ENCODE results near the gene TMEM175. TPM values are rescaled to one million over a fixed set of nuclear protein-coding genes. Genes with fewer than 3 reads are reported as not detected.

The TMEM175 gene
- polyA plus RNA-seq, 1 of the 3 experiments (the other 2 are of a cell fraction), result 54.2 TPM

DNA sequence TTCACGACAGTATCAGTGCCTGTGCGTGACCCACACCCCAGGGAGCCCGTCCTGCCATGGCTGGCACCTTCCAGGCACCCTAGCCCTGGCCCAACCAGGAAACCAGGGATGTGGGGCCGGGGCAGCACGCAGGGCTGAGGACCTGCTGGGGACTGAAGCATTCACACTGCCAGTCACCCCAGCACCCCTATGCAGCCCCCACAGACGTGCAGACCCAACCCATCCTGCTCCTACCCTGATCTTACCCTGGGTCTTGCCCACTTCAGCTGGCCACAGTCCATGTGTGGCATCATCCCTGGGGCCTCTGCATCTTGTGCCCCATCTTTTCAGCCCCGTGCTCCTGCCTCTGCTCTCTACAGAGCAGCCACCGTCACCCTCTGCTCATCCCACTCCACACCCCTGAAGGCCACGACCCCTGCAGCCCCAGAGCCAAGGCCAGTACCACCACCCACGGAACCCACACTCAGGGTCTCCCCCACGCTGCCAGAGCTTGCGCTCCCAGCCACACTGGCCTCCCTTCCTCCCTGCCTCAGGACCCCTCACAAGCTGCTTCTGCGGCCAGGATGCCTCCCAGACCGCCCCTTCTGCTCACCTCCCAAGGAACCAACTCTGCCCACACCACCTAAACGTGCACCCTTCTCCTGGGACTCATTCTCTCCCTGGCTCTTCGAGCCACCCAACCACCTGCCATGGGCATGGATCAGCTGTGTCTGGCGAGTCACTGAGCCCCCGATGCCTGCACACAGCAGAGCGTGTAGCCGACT is 25.7 kb upstream of the TMEM175 start:
- peaks cover 7% of the 10 kb centered on the region for H3F3A ChIP-seq (replicated peaks; ENCODE audit: insufficient read depth)
- POLR2A ChIA-PET, result no interaction called here
- H3K9me3 ChIP-seq, result no peaks in the 10 kb centered on the region
- H3K4me2 ChIP-seq, result no peak overlapping the region
- no peaks in the 10 kb centered on the region for H3K27me3 ChIP-seq (ENCODE audit: insufficient read depth)
- DNase-seq, result no peak
- 0 out of 2 replicates have a peak, but pooled peaks cover 9% of the 10 kb centered on the region for H4K20me1 ChIP-seq (ENCODE audit: insufficient read depth)
- no peak overlapping the region for H2AFZ ChIP-seq (ENCODE audit: low read depth)
- no peak overlapping the region for H3K4me3 ChIP-seq (ENCODE audit: low read depth in 2 of 2, low read length in 1 of 2)
- no peak overlapping the region for H3K27ac ChIP-seq (ENCODE audit: low read depth in 2 of 2, low read length in 1 of 2)
- CTCF ChIA-PET, result no interaction called here
- TF ChIP-seq FOXM1 (IDR thresholded peaks at IDR 0.05; ENCODE audit: low read depth), result no peak
- TF ChIP-seq, protein P1, sequence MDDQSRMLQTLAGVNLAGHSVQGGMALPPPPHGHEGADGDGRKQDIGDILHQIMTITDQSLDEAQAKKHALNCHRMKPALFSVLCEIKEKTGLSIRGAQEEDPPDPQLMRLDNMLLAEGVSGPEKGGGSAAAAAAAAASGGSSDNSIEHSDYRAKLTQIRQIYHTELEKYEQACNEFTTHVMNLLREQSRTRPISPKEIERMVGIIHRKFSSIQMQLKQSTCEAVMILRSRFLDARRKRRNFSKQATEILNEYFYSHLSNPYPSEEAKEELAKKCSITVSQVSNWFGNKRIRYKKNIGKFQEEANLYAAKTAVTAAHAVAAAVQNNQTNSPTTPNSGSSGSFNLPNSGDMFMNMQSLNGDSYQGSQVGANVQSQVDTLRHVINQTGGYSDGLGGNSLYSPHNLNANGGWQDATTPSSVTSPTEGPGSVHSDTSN (IDR thresholded peaks at IDR 0.05), result no peak
- no peak for TF ChIP-seq EP300 (IDR thresholded peaks at IDR 0.05; ENCODE audit: borderline replicate concordance in 1 of 2, low read depth in 1 of 2, low read length in 1 of 2)
- TF ChIP-seq, protein P2, sequence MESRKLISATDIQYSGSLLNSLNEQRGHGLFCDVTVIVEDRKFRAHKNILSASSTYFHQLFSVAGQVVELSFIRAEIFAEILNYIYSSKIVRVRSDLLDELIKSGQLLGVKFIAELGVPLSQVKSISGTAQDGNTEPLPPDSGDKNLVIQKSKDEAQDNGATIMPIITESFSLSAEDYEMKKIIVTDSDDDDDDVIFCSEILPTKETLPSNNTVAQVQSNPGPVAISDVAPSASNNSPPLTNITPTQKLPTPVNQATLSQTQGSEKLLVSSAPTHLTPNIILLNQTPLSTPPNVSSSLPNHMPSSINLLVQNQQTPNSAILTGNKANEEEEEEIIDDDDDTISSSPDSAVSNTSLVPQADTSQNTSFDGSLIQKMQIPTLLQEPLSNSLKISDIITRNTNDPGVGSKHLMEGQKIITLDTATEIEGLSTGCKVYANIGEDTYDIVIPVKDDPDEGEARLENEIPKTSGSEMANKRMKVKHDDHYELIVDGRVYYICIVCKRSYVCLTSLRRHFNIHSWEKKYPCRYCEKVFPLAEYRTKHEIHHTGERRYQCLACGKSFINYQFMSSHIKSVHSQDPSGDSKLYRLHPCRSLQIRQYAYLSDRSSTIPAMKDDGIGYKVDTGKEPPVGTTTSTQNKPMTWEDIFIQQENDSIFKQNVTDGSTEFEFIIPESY (IDR thresholded peaks at IDR 0.05; ENCODE audit: borderline replicate concordance, low read depth), result no peak
- TF ChIP-seq, protein P3, sequence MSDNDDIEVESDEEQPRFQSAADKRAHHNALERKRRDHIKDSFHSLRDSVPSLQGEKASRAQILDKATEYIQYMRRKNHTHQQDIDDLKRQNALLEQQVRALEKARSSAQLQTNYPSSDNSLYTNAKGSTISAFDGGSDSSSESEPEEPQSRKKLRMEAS (IDR thresholded peaks at IDR 0.05; ENCODE audit: low read depth), result no peak
- TF ChIP-seq SIN3A (IDR thresholded peaks at IDR 0.05; ENCODE audit: borderline replicate concordance, low read depth, low read length), result no peak
- H3K9ac ChIP-seq, result no peak overlapping the region
- peaks cover 0 to 27% of the 10 kb centered on the region in 2 experiments for H3K36me3 ChIP-seq (replicated peaks in 1 of 2; ENCODE audit: control insufficient read depth in 1 of 2, insufficient read depth in 2 of 2, low read length in 1 of 2)
- no peaks in the 10 kb centered on the region for H3K4me1 ChIP-seq (ENCODE audit: control insufficient read depth in 1 of 2, insufficient read depth in 2 of 2, low read depth in 1 of 2, low read length in 1 of 2)
- peaks cover 7% of the 10 kb centered on the region; the same call in 1 of the 2 replicates for H3K79me2 ChIP-seq (ENCODE audit: insufficient read depth)
- no peaks in the 10 kb centered on the region for H3K9me2 ChIP-seq
- WGBS (ENCODE audit: low lambda C conversion rate), result 98% methylated on average over 14 of the region's 20 CpGs

DNA sequence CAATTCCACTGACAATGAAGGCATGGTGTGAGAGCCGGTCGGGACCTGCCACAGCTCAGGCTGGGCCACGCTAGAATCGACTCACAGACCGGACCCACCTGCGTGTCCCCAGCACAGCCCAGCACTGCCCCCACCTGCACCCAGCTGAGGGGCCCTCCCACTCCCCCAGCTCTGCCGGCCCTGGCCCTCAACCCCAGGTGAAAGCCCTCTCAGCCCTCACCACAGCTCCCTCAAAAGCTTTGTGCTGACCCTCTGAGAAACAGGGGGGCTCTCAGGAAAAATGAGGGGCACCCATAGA is 25.2 kb upstream of the TMEM175 start:
- no peaks in the 10 kb centered on the region for H3K9me2 ChIP-seq
- no peak overlapping the region for H3K27ac ChIP-seq (ENCODE audit: low read depth in 2 of 2, low read length in 1 of 2)
- H3K9ac ChIP-seq, result no peak overlapping the region
- H3K4me3 ChIP-seq (ENCODE audit: low read depth in 2 of 2, low read length in 1 of 2), result no peak overlapping the region
- peaks cover 0 to 31% of the 10 kb centered on the region in 2 experiments for H3K36me3 ChIP-seq (replicated peaks in 1 of 2; ENCODE audit: control insufficient read depth in 1 of 2, insufficient read depth in 2 of 2, low read length in 1 of 2)
- no peaks in the 10 kb centered on the region for H3K27me3 ChIP-seq (ENCODE audit: insufficient read depth)
- H3K79me2 ChIP-seq (ENCODE audit: insufficient read depth), result peaks cover 7% of the 10 kb centered on the region; the same call in 1 of the 2 replicates
- no peaks in the 10 kb centered on the region for H3K9me3 ChIP-seq
- H4K20me1 ChIP-seq (ENCODE audit: insufficient read depth), result 0 out of 2 replicates have a peak, but pooled peaks cover 9% of the 10 kb centered on the region
- DNase-seq, result no peak
- no peak overlapping the region for H3K4me2 ChIP-seq
- H3K4me1 ChIP-seq (ENCODE audit: control insufficient read depth in 1 of 2, insufficient read depth in 2 of 2, low read depth in 1 of 2, low read length in 1 of 2), result no peaks in the 10 kb centered on the region
- TF ChIP-seq JUND (IDR thresholded peaks at IDR 0.05) (no peak), FOXM1 (IDR thresholded peaks at IDR 0.05; ENCODE audit: low read depth) (no peak), RCOR1 (IDR thresholded peaks at IDR 0.05; ENCODE audit: low read length) (no peak), SIN3A (IDR thresholded peaks at IDR 0.05; ENCODE audit: borderline replicate concordance, low read depth, low read length) (no peak), GATA2 (CRISPR knock-in tag; IDR thresholded peaks at IDR 0.05) (no peak), EZH2phosphoT487 (IDR thresholded peaks at IDR 0.05; ENCODE audit: borderline replicate concordance, low read depth) (no peak)
- TF ChIP-seq, protein P4, sequence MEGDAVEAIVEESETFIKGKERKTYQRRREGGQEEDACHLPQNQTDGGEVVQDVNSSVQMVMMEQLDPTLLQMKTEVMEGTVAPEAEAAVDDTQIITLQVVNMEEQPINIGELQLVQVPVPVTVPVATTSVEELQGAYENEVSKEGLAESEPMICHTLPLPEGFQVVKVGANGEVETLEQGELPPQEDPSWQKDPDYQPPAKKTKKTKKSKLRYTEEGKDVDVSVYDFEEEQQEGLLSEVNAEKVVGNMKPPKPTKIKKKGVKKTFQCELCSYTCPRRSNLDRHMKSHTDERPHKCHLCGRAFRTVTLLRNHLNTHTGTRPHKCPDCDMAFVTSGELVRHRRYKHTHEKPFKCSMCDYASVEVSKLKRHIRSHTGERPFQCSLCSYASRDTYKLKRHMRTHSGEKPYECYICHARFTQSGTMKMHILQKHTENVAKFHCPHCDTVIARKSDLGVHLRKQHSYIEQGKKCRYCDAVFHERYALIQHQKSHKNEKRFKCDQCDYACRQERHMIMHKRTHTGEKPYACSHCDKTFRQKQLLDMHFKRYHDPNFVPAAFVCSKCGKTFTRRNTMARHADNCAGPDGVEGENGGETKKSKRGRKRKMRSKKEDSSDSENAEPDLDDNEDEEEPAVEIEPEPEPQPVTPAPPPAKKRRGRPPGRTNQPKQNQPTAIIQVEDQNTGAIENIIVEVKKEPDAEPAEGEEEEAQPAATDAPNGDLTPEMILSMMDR (IDR thresholded peaks at IDR 0.05), result no peak
- H2AFZ ChIP-seq (ENCODE audit: low read depth), result no peak overlapping the region
- ChIA-PET CTCF (no interaction called here), POLR2A (no interaction called here)
- peaks cover 7% of the 10 kb centered on the region for H3F3A ChIP-seq (replicated peaks; ENCODE audit: insufficient read depth)
- WGBS (ENCODE audit: low lambda C conversion rate), result no CpG with 5 or more reads among the region's 7 CpGs

All from SK-N-SH (cell line).